K562 (cell line): ENCODE data around the gene ARHGAP24. TPM values are rescaled to one million over a fixed set of nuclear protein-coding genes. Genes with fewer than 3 reads are reported as not detected.
A peak's percentile ranks its signal among the peaks of the same experiment; 100 is the strongest.

Experiments
- HDAC3 ChIP-seq: fragments of 450-650 bp; IDR thresholded peaks from 2 replicates; pipeline ENCODE4 v1.6.1; 2018; ENCODE audit warnings: borderline replicate concordance, mild to moderate bottlenecking, moderate library complexity; ENCODE audit not compliant: partially characterized antibody
- NFIC ChIP-seq: fragments of 450-650 bp; IDR thresholded peaks from 2 replicates; pipeline ENCODE4 v1.6.1; 2017; ENCODE audit warnings: mild to moderate bottlenecking, inconsistent platforms
- SMAD4 ChIP-seq: fragments of 250-450 bp; sonication (Bioruptor Pico); conservative IDR thresholded peaks from 2 replicates; pipeline ENCODE4 v1.8.0; 2021; ENCODE audit warnings: inconsistent platforms, mild to moderate bottlenecking, moderate library complexity
- TEAD4 ChIP-seq, 2 experiments: sonication (generic) in 1 of 2; formaldehyde crosslinking in 1 of 2; IDR thresholded peaks; 2 replicates each; pipeline versions ENCODE4 v1.6.1 to v1.8.0; 2012 to 2022; ENCODE audit warnings: borderline replicate concordance in 1 of 2, inconsistent platforms in 1 of 2, low read length in 1 of 2, mild to moderate bottlenecking in 1 of 2, missing genetic modification reagents in 1 of 2
- polyA plus RNA-seq, 8 experiments: library from polyadenylated mRNA; depleted of rRNA in 4 of 8; stranded (reverse) in 5 of 8; unstranded in 3 of 8; fragments of >200 nt; fragmentation: Nextera tagmentation in 2 of 8; fragmentation: Illumina TruSeq in 1 of 8; extraction: Ambion mirVana in 2 of 8; extraction: Trizol in 1 of 8; gene quantifications; 2 replicates each; pipeline versions ENCODE4 v1.2.1 to v1.2.3, GENCODE V29; 2011 to 2014; ENCODE audit warnings: inconsistent platforms in 1 of 8, missing spikeins in 1 of 8
- total RNA-seq, 7 experiments: library from RNA; depleted of rRNA in 6 of 7; stranded (reverse); fragments of >200 nt in 6 of 7; fragmentation: Illumina TruSeq in 2 of 7; extraction: Trizol in 2 of 7; gene quantifications; 2 replicates each; pipeline versions ENCODE4 v1.2.1 to v1.2.3, GENCODE V29; 2011 to 2021; ENCODE audit warnings: low replicate concordance in 1 of 7
- TF ChIP-seq, protein P1 (sequence below): fragments of 450-650 bp; IDR thresholded peaks from 2 replicates; pipeline ENCODE4 v1.6.1; 2016; ENCODE audit warnings: mild to moderate bottlenecking, moderate library complexity
- TF ChIP-seq, protein P2 (sequence below): sonication (generic); formaldehyde crosslinking; IDR thresholded peaks from 2 replicates; pipeline ENCODE4 v1.8.0; 2022; ENCODE audit warnings: mild to moderate bottlenecking, missing genetic modification reagents
- TF ChIP-seq, protein P3 (sequence below): fragments of 250-450 bp; sonication (Bioruptor Pico); IDR thresholded peaks from 2 replicates; pipeline ENCODE4 v1.5.1; 2021; ENCODE audit warnings: mild to moderate bottlenecking

Gene ARHGAP24
- total and polyA plus RNA-seq, 9 of the 15 experiments (the other 6 are each of a cell fraction or from before 2014, with no cell fraction given) = 8.0 to 22.6 (median 14.0) TPM

DNA sequence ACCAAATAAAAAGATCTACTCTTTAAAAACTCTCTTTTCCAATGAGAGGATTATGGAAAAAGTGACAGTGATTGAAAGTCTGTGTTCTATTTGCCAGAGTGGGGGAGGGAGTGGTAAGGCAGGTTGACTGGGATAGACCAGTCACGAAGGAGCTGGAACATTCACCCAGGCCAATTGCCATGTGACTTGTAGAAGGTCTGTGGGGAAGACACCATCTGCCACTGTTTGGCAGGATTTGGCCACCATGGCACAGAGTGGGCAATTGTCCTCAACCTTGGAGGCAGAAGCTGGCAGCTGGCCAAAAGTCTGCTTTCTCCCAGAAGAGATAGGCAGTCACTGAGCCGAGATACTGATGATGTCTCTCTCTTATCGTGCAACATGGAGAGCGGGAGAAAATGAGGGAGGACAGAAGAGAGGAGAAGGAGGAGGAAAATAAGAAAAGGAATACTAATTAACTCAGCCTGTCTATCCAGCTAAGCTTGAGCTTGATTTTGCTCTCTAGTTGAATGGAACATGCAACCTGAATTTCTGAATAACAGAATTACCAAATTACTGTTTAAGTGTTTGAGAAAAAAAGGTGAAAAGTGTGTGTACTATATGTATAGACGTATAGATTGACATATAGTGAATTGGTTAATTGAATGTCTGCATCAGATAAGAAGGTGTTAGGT, 267.1 kb downstream of the ARHGAP24 start (continued):
- TF ChIP-seq, protein P1, sequence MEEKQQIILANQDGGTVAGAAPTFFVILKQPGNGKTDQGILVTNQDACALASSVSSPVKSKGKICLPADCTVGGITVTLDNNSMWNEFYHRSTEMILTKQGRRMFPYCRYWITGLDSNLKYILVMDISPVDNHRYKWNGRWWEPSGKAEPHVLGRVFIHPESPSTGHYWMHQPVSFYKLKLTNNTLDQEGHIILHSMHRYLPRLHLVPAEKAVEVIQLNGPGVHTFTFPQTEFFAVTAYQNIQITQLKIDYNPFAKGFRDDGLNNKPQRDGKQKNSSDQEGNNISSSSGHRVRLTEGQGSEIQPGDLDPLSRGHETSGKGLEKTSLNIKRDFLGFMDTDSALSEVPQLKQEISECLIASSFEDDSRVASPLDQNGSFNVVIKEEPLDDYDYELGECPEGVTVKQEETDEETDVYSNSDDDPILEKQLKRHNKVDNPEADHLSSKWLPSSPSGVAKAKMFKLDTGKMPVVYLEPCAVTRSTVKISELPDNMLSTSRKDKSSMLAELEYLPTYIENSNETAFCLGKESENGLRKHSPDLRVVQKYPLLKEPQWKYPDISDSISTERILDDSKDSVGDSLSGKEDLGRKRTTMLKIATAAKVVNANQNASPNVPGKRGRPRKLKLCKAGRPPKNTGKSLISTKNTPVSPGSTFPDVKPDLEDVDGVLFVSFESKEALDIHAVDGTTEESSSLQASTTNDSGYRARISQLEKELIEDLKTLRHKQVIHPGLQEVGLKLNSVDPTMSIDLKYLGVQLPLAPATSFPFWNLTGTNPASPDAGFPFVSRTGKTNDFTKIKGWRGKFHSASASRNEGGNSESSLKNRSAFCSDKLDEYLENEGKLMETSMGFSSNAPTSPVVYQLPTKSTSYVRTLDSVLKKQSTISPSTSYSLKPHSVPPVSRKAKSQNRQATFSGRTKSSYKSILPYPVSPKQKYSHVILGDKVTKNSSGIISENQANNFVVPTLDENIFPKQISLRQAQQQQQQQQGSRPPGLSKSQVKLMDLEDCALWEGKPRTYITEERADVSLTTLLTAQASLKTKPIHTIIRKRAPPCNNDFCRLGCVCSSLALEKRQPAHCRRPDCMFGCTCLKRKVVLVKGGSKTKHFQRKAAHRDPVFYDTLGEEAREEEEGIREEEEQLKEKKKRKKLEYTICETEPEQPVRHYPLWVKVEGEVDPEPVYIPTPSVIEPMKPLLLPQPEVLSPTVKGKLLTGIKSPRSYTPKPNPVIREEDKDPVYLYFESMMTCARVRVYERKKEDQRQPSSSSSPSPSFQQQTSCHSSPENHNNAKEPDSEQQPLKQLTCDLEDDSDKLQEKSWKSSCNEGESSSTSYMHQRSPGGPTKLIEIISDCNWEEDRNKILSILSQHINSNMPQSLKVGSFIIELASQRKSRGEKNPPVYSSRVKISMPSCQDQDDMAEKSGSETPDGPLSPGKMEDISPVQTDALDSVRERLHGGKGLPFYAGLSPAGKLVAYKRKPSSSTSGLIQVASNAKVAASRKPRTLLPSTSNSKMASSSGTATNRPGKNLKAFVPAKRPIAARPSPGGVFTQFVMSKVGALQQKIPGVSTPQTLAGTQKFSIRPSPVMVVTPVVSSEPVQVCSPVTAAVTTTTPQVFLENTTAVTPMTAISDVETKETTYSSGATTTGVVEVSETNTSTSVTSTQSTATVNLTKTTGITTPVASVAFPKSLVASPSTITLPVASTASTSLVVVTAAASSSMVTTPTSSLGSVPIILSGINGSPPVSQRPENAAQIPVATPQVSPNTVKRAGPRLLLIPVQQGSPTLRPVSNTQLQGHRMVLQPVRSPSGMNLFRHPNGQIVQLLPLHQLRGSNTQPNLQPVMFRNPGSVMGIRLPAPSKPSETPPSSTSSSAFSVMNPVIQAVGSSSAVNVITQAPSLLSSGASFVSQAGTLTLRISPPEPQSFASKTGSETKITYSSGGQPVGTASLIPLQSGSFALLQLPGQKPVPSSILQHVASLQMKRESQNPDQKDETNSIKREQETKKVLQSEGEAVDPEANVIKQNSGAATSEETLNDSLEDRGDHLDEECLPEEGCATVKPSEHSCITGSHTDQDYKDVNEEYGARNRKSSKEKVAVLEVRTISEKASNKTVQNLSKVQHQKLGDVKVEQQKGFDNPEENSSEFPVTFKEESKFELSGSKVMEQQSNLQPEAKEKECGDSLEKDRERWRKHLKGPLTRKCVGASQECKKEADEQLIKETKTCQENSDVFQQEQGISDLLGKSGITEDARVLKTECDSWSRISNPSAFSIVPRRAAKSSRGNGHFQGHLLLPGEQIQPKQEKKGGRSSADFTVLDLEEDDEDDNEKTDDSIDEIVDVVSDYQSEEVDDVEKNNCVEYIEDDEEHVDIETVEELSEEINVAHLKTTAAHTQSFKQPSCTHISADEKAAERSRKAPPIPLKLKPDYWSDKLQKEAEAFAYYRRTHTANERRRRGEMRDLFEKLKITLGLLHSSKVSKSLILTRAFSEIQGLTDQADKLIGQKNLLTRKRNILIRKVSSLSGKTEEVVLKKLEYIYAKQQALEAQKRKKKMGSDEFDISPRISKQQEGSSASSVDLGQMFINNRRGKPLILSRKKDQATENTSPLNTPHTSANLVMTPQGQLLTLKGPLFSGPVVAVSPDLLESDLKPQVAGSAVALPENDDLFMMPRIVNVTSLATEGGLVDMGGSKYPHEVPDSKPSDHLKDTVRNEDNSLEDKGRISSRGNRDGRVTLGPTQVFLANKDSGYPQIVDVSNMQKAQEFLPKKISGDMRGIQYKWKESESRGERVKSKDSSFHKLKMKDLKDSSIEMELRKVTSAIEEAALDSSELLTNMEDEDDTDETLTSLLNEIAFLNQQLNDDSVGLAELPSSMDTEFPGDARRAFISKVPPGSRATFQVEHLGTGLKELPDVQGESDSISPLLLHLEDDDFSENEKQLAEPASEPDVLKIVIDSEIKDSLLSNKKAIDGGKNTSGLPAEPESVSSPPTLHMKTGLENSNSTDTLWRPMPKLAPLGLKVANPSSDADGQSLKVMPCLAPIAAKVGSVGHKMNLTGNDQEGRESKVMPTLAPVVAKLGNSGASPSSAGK = peak; percentile 53
- TF ChIP-seq HDAC3 (peak; percentile 8), NFIC (peak; percentile 99), TEAD4 (IDR thresholded peaks at IDR 0.05; ENCODE audit: low read length) (peak; percentile 41), TEAD4 (CRISPR knock-in tag; IDR thresholded peaks at IDR 0.05; ENCODE audit: borderline replicate concordance) (no peak), SMAD4 (CRISPR knock-in tag) (peak; percentile 69; the same call in 1 of the 2 replicates)
- TF ChIP-seq, protein P2, sequence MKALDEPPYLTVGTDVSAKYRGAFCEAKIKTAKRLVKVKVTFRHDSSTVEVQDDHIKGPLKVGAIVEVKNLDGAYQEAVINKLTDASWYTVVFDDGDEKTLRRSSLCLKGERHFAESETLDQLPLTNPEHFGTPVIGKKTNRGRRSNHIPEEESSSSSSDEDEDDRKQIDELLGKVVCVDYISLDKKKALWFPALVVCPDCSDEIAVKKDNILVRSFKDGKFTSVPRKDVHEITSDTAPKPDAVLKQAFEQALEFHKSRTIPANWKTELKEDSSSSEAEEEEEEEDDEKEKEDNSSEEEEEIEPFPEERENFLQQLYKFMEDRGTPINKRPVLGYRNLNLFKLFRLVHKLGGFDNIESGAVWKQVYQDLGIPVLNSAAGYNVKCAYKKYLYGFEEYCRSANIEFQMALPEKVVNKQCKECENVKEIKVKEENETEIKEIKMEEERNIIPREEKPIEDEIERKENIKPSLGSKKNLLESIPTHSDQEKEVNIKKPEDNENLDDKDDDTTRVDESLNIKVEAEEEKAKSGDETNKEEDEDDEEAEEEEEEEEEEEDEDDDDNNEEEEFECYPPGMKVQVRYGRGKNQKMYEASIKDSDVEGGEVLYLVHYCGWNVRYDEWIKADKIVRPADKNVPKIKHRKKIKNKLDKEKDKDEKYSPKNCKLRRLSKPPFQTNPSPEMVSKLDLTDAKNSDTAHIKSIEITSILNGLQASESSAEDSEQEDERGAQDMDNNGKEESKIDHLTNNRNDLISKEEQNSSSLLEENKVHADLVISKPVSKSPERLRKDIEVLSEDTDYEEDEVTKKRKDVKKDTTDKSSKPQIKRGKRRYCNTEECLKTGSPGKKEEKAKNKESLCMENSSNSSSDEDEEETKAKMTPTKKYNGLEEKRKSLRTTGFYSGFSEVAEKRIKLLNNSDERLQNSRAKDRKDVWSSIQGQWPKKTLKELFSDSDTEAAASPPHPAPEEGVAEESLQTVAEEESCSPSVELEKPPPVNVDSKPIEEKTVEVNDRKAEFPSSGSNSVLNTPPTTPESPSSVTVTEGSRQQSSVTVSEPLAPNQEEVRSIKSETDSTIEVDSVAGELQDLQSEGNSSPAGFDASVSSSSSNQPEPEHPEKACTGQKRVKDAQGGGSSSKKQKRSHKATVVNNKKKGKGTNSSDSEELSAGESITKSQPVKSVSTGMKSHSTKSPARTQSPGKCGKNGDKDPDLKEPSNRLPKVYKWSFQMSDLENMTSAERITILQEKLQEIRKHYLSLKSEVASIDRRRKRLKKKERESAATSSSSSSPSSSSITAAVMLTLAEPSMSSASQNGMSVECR (CRISPR knock-in tag) = no peak
- TF ChIP-seq, protein P3, sequence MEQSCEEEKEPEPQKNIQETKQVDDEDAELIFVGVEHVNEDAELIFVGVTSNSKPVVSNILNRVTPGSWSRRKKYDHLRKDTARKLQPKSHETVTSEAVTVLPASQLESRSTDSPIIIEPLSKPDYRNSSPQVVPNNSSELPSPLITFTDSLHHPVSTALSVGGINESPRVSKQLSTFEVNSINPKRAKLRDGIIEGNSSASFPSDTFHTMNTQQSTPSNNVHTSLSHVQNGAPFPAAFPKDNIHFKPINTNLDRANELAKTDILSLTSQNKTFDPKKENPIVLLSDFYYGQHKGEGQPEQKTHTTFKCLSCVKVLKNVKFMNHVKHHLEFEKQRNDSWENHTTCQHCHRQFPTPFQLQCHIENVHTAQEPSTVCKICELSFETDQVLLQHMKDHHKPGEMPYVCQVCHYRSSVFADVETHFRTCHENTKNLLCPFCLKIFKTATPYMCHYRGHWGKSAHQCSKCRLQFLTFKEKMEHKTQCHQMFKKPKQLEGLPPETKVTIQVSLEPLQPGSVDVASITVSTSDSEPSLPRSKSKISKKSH (CRISPR knock-in tag) = no peak
